Fibroblast of lung (primary cell): ENCODE data around the gene RNF168.

Experiments
- EZH2 ChIP-seq: IDR thresholded peaks from 2 replicates; pipeline ENCODE4 v1.5.1; 2012; ENCODE audit warnings: low read length, control low read depth, mild to moderate bottlenecking; ENCODE audit errors: missing control alignments
- TF ChIP-seq, protein P1 (sequence below), 2 donors: IDR thresholded peaks in 1 of 2; conservative IDR thresholded peaks in 1 of 2; 1 replicate in 1 of 2; 2 replicates in 1 of 2; pipeline ENCODE4 v1.5.1; 2011 to 2012; ENCODE audit warnings: low read length in 2 of 2, control low read depth in 1 of 2, inconsistent platforms in 1 of 2, low read depth in 1 of 2, mild to moderate bottlenecking in 1 of 2

GRCh38 chr3:196454935-196455334 lies 48.6 kb downstream of the RNF168 start:
- TF ChIP-seq, protein P1, sequence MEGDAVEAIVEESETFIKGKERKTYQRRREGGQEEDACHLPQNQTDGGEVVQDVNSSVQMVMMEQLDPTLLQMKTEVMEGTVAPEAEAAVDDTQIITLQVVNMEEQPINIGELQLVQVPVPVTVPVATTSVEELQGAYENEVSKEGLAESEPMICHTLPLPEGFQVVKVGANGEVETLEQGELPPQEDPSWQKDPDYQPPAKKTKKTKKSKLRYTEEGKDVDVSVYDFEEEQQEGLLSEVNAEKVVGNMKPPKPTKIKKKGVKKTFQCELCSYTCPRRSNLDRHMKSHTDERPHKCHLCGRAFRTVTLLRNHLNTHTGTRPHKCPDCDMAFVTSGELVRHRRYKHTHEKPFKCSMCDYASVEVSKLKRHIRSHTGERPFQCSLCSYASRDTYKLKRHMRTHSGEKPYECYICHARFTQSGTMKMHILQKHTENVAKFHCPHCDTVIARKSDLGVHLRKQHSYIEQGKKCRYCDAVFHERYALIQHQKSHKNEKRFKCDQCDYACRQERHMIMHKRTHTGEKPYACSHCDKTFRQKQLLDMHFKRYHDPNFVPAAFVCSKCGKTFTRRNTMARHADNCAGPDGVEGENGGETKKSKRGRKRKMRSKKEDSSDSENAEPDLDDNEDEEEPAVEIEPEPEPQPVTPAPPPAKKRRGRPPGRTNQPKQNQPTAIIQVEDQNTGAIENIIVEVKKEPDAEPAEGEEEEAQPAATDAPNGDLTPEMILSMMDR (conservative IDR thresholded peaks at IDR 0.05 in 1 of 2, IDR thresholded peaks at IDR 0.05 in 1 of 2; ENCODE audit: low read depth in 1 of 2, low read length in 2 of 2) = no peak
- no peak for TF ChIP-seq EZH2
